Measurements from ENCODE around the gene TAS1R3.

DNA sequence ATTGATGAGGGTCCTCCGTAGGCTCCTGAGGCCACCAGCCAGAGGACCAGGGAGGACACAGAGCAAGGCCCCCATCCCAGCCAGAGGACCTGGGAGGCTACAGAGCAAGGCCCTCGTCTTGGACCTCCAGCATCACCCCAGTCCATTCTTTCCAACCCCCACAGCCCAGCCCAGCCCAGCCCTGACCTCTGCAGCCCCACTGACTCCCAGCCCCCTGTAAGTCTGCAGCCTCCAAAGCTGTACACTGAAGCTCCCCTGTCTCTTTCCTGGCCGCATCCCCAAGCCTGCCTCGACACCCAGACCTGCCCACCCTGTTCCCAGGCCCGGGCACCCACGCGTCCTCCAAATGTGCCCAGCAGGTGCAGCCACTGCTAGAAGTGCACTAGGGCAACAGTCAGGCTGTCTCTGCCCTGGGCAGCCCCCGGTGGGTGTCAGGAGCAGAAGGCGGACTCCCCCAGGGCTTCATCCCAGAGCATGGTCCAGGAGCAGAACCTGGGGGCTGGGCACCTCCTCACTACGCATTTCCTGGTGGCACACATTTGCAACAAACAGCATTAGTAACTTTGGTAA lies 16.0 kb downstream of the TAS1R3 start:
- TF ChIP-seq, protein P1, sequence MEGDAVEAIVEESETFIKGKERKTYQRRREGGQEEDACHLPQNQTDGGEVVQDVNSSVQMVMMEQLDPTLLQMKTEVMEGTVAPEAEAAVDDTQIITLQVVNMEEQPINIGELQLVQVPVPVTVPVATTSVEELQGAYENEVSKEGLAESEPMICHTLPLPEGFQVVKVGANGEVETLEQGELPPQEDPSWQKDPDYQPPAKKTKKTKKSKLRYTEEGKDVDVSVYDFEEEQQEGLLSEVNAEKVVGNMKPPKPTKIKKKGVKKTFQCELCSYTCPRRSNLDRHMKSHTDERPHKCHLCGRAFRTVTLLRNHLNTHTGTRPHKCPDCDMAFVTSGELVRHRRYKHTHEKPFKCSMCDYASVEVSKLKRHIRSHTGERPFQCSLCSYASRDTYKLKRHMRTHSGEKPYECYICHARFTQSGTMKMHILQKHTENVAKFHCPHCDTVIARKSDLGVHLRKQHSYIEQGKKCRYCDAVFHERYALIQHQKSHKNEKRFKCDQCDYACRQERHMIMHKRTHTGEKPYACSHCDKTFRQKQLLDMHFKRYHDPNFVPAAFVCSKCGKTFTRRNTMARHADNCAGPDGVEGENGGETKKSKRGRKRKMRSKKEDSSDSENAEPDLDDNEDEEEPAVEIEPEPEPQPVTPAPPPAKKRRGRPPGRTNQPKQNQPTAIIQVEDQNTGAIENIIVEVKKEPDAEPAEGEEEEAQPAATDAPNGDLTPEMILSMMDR (IDR thresholded peaks at IDR 0.05): no peak
- no peak for TF ChIP-seq POLR2A (IDR thresholded peaks at IDR 0.05)
- TF ChIP-seq EP300 (IDR thresholded peaks at IDR 0.05): no peak
